Testis (tissue), 3 donors: ENCODE measurements around the gene OGFR. TPM values are rescaled to one million over a fixed set of nuclear protein-coding genes. Genes with fewer than 3 reads are reported as not detected.

Source experiments
- DNase-seq: peaks from one replicate; pipeline ENCODE4 v3.0.0-alpha.2; 2019
- H3K27ac ChIP-seq, 2 donors: fragments of 200-600 bp; sonication (generic); one replicate each; pipeline ENCODE4 v1.5.1; 2019
- H3K27me3 ChIP-seq: fragments of 200-600 bp; sonication (generic); one replicate; pipeline ENCODE4 v1.5.1; 2019
- H3K36me3 ChIP-seq: fragments of 200-600 bp; sonication (generic); one replicate; pipeline ENCODE4 v1.5.1; 2017; ENCODE audit warnings: low read depth; ENCODE audit errors: missing control alignments
- H3K4me1 ChIP-seq: fragments of 200-600 bp; sonication (generic); one replicate; pipeline ENCODE4 v1.5.1; 2019
- H3K4me3 ChIP-seq, 2 donors: fragments of 200-600 bp; sonication (generic); one replicate each; pipeline ENCODE4 v1.5.1; 2017 to 2019
- H3K9me3 ChIP-seq: fragments of 200-600 bp; sonication (generic); one replicate; pipeline ENCODE4 v1.5.1; 2017
- POLR2A ChIP-seq: fragments of 450-650 bp; IDR thresholded peaks from one replicate; pipeline ENCODE4 v1.6.1; 2017; ENCODE audit warnings: antibody characterized with exemption, mild to moderate bottlenecking, moderate library complexity
- WGBS, 2 donors: methylation state at CpG; one replicate each; pipeline ENCODE4 v1.1.5; 2018; 5-methylcytosine and 5-hydroxymethylcytosine counted together
- intact Hi-C: fragments of 100-400 bp; cut with DNase I; formaldehyde crosslinking; loops from one replicate; pipeline ENCODE4 v1.15.1; 2023; ENCODE audit warnings: low total_unique reads
- polyA plus RNA-seq: library from polyadenylated mRNA; stranded (reverse); fragments of 350-450 nt; fragmentation: Illumina TruSeq; extraction: RNeasy Lipid Tissue Mini Kit (QIAGEN cat#74804); gene quantifications from one replicate; pipeline ENCODE4 v1.2.3, GENCODE V29; 2014; ENCODE audit warnings: low read depth, low replicate concordance; ENCODE audit not compliant: insufficient read depth
- total RNA-seq, 2 donors: library from RNA; depleted of rRNA; stranded (reverse); fragments of >200 nt; gene quantifications; one replicate each; pipeline ENCODE4 v1.2.3, GENCODE V29; 2016
- TF ChIP-seq, protein P1 (sequence below), 3 experiments: fragments of 450-650 bp in 2 of 3; fragments of 200-600 bp in 1 of 3; sonication (generic) in 1 of 3; IDR thresholded peaks; one replicate each; pipeline ENCODE4 v1.5.1; 2016 to 2019; ENCODE audit warnings: antibody characterized with exemption in 3 of 3, mild to moderate bottlenecking in 2 of 3, moderate library complexity in 1 of 3

OGFR gene
- total and polyA plus RNA-seq, 3 donors from 2014 or later: 23.7 to 57.0 (median 46.6) TPM

DNA sequence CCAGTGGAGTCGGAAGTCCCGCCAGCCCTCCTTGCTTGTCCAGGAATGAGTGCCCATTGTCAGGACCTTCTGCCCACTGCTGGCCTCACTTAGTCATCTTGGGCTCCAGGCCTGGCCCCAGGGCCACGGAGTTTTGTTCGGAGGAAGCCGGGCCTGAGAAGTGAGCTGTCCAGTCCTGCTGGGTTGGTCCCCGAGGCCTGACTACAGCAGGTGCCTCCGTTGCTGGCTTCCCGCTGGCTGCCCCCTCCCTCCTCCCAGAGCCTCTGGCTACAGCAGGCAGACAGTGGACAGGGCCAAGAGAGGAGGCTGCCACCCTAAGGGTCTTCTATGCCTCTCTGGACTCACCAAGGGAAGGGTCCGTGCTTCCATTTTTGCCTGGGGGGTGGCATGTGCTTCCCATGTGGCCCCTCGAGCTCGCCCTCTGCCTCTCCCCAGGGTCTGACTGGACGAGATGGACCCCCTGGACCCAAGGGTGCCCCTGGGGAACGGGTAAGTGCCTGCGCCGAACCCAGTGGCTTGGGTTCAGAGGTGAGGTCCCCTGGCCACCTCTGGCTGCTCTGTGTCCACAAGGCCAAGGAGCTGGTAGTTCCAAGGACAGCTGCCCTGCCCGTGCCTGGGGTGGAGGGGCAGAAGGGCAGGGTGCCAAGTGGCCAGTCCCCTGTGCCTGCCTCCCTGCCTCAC is 15.0 kb downstream of the OGFR start:
- H3K27ac ChIP-seq: no peak overlapping the region
- H3K27me3 ChIP-seq: no peaks in the 10 kb centered on the region
- intact Hi-C loops: loop anchor here (10.0 kb wide), 1 partner anchor 155 kb away; no protein-coding TSS in a partner anchor
- 70% methylated on average over 16 of the region's 16 CpGs; no CpG with 5 or more reads in 1 of the 2 donors for WGBS, 2 donors
- no peaks in the 10 kb centered on the region for H3K36me3 ChIP-seq
- H3K4me3 ChIP-seq: no peak overlapping the region
- DNase-seq: no peak
- TF ChIP-seq, protein P1, sequence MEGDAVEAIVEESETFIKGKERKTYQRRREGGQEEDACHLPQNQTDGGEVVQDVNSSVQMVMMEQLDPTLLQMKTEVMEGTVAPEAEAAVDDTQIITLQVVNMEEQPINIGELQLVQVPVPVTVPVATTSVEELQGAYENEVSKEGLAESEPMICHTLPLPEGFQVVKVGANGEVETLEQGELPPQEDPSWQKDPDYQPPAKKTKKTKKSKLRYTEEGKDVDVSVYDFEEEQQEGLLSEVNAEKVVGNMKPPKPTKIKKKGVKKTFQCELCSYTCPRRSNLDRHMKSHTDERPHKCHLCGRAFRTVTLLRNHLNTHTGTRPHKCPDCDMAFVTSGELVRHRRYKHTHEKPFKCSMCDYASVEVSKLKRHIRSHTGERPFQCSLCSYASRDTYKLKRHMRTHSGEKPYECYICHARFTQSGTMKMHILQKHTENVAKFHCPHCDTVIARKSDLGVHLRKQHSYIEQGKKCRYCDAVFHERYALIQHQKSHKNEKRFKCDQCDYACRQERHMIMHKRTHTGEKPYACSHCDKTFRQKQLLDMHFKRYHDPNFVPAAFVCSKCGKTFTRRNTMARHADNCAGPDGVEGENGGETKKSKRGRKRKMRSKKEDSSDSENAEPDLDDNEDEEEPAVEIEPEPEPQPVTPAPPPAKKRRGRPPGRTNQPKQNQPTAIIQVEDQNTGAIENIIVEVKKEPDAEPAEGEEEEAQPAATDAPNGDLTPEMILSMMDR (IDR thresholded peaks at IDR 0.05): no peak
- TF ChIP-seq POLR2A: no peak
- peaks cover 34% of the 10 kb centered on the region for H3K4me1 ChIP-seq
- no peaks in the 10 kb centered on the region for H3K9me3 ChIP-seq

DNA sequence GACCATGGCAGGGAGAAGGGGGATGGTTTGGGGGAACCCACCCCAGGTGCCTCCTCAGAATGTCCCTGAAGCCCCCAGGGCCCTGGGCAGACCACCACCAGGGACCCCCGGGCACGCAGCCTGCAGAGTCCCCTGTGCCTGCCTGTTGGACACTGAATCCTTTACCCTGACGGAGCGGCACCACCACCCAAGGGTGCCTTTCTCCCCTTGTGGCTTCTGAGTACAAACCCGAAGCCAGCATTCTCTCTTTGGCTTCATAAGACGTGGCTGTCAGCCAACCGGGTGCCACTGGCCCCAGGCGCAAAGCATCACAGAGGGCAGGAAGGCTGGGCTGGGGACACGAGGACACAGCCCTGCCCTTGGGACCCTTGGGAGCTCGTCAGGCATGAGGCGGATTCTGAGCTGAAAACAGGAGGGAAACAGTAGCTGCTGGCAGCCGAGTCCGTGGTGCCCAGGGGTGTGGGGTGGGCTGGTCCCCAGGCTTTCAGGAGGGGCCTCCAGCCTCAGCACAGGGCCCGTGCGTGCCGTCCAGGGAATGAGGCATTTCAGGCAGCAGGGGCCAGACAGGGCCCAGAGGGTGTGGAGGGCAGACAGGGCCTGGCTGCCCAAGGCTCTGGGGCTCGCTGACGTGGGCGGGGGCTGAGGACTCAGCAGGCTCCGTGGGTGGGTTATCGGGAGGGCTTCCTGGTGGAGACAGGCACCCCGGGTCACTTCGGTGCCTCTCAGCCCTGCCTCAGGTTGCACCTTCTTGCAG is 15.8 kb downstream of the OGFR start:
- intact Hi-C loops: no loop called here
- H3K4me3 ChIP-seq: no peak overlapping the region
- WGBS, 2 donors: 81 to 91% methylated on average over 7 to 23 of the region's 23 CpGs
- TF ChIP-seq POLR2A: no peak
- TF ChIP-seq, protein P1 (IDR thresholded peaks at IDR 0.05): no peak
- no peak for DNase-seq
- H3K4me1 ChIP-seq: peaks cover 33% of the 10 kb centered on the region
- no peaks in the 10 kb centered on the region for H3K27me3 ChIP-seq
- no peaks in the 10 kb centered on the region for H3K9me3 ChIP-seq
- H3K36me3 ChIP-seq: no peaks in the 10 kb centered on the region
- H3K27ac ChIP-seq: no peak overlapping the region

DNA sequence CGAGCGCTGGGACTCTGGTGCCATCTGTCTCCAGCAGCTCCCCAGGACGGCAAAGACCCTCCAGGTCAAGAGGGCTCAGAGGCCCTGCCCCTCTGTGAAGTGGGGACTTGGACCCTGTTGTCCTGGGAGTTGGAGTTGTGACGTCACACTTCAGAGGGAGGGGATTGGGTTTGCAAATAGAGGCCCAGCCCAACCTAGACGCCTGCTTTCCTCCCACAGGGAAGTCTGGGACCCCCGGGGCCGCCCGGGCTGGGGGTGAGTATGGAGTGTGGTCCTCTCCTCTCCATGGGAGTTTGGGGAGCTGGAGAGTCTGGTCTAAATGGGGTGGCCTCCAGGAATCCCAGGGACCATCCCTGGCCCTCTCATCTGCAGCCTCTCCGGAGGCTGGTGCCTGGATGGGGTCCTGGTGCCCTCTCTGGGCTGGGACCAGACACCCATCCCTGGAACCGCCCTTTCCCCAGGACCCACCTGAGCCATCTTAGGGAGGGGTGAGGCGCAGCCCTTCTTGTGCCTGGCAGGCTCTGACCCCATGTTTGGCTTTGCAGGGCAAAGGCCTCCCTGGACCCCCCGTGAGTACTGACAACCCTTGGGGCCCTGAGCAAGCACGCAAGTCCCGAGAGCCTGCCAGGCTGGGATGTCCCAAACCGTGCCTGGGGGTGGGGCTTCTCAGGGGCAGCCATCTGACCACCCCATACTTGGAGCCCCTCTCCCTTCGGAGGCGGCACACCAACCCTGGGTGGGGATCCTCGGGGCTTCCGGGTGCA is 16.5 kb downstream of the OGFR start:
- no peak overlapping the region for H3K4me3 ChIP-seq
- no peak for DNase-seq
- peaks cover 25% of the 10 kb centered on the region for H3K4me1 ChIP-seq
- no peaks in the 10 kb centered on the region for H3K9me3 ChIP-seq
- no peak overlapping the region for H3K27ac ChIP-seq
- WGBS, 2 donors: 92 to 95% methylated on average over 4 to 19 of the region's 19 CpGs
- H3K27me3 ChIP-seq: no peaks in the 10 kb centered on the region
- intact Hi-C loops: no loop called here
- TF ChIP-seq, protein P1 (IDR thresholded peaks at IDR 0.05): no peak
- TF ChIP-seq POLR2A: no peak
- no peaks in the 10 kb centered on the region for H3K36me3 ChIP-seq

DNA sequence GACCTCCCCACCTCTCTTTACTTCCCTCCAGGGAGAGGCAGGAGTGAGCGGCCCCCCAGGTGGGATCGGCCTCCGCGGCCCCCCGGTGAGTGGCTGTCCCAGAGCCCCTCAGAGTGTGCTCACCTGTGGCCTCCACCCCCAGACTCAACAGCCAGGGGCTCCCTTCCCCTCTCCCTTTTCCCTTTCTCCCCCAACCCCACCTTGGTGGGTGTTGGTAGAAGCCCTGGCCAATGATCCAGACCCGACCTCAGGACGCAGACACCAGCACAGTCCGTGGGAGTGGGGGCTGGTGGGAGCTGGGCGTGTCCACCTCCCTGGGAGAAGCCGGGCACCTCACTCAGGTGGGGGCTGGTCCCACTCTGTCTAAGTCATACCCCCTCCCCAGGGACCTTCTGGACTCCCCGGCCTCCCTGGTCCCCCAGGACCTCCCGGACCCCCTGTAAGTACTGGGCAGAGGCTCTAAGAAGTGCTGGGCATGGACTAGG is 17.1 kb downstream of the OGFR start:
- Histone ChIP-seq H3K36me3 (no peaks in the 10 kb centered on the region), H3K27ac (no peak overlapping the region), H3K4me3 (no peak overlapping the region), H3K27me3 (no peaks in the 10 kb centered on the region), H3K4me1 (peaks cover 20% of the 10 kb centered on the region), H3K9me3 (no peaks in the 10 kb centered on the region)
- intact Hi-C loops: no loop called here
- WGBS, 2 donors: 90 to 91% methylated on average over 2 to 12 of the region's 12 CpGs
- TF ChIP-seq POLR2A: no peak
- TF ChIP-seq, protein P1 (IDR thresholded peaks at IDR 0.05): no peak
- DNase-seq: no peak
